NCI-H2227 treated with DMSO at 0.1 percent for 48 hours (cell line): ENCODE measurements around the gene SLC45A3.
"Not testable (repeated sequence)": the region's sequence is repeated elsewhere in the genome, so short reads cannot be mapped to it uniquely, and the experiment has no call there.

Experiments
- DNase-seq: peaks from one replicate; lab custom pipeline; 2025; lab: John Stamatoyannopoulos, UW

SLC45A3 gene

GRCh38 chr1:205636138-205636530 is 44.2 kb downstream of the SLC45A3 start:
- DNase-seq = not testable (repeated sequence)

- no peak for DNase-seq
Measured at GRCh38 chr1:205633421-205633976, 46.8 kb downstream of the SLC45A3 start.

- no peak for DNase-seq
Measured at GRCh38 chr1:205632669-205633169, 47.6 kb downstream of the SLC45A3 start.

GRCh38 chr1:205631768-205632668 is 48.3 kb downstream of the SLC45A3 start, which contains the start of gene ELK4:
Gene ELK4 (minus strand): TSS chr1:205632011. CDS start chr1:205623882, 8,129 bp downstream.
- peak; percentile 96 for DNase-seq

GRCh38 chr1:205631010-205631767 is 49.1 kb downstream of the SLC45A3 start:
- DNase-seq = peak; percentile 90

GRCh38 chr1:205630651-205631009 is 49.7 kb downstream of the SLC45A3 start:
- DNase-seq = no peak

- DNase-seq = no peak
Measured at GRCh38 chr1:205630241-205630640, 50.1 kb downstream of the SLC45A3 start.

GRCh38 chr1:205629751-205630150 is 50.6 kb downstream of the SLC45A3 start:
- DNase-seq = no peak

- no peak for DNase-seq
Measured at GRCh38 chr1:205627956-205628355, 52.4 kb downstream of the SLC45A3 start.

GRCh38 chr1:205626216-205626615 is 54.1 kb downstream of the SLC45A3 start:
- DNase-seq = no peak

GRCh38 chr1:205623646-205624045 is 56.7 kb downstream of the SLC45A3 start:
- no peak for DNase-seq

- no peak for DNase-seq
Measured at GRCh38 chr1:205620269-205620668, 60.0 kb downstream of the SLC45A3 start.

GRCh38 chr1:205619376-205619775 is 60.9 kb downstream of the SLC45A3 start:
- no peak for DNase-seq

GRCh38 chr1:205616563-205617293 is 63.6 kb downstream of the SLC45A3 start:
- no peak for DNase-seq

GRCh38 chr1:205615789-205616188 is 64.5 kb downstream of the SLC45A3 start:
- no peak for DNase-seq

GRCh38 chr1:205613854-205614412 is 66.4 kb downstream of the SLC45A3 start:
- no peak for DNase-seq

GRCh38 chr1:205612556-205612955 is 67.8 kb downstream of the SLC45A3 start:
- no peak for DNase-seq

- DNase-seq = no peak
Measured at GRCh38 chr1:205612104-205612503, 68.2 kb downstream of the SLC45A3 start.

- DNase-seq = no peak
Measured at GRCh38 chr1:205610901-205611466, 69.3 kb downstream of the SLC45A3 start.

GRCh38 chr1:205610036-205610435 is 70.3 kb downstream of the SLC45A3 start:
- no peak for DNase-seq
